Measurements from ENCODE around the gene DDX10.

The DDX10 gene

GRCh38 chr11:108881131-108881530, 216.3 kb downstream of the DDX10 start:
- no peak for DNase-seq

- no peak for DNase-seq
Observed at GRCh38 chr11:108882211-108882831, 217.5 kb downstream of the DDX10 start.

GRCh38 chr11:108886005-108886659, 221.3 kb downstream of the DDX10 start:
- DNase-seq, result no peak

GRCh38 chr11:108886660-108887009, 221.8 kb downstream of the DDX10 start:
- DNase-seq, result no peak

- no peak for DNase-seq
Observed at GRCh38 chr11:108887436-108888238, 222.8 kb downstream of the DDX10 start.

GRCh38 chr11:108890482-108891105, 225.7 kb downstream of the DDX10 start:
- peak; percentile 25 for DNase-seq

- DNase-seq, result no peak
Observed at GRCh38 chr11:108891143-108891542, 226.3 kb downstream of the DDX10 start.

GRCh38 chr11:108891909-108892511, 227.1 kb downstream of the DDX10 start:
- no peak for DNase-seq

- no peak for DNase-seq
Observed at GRCh38 chr11:108895579-108896480, 231.0 kb downstream of the DDX10 start.

- DNase-seq, result no peak
Observed at GRCh38 chr11:108897071-108897481, 232.2 kb downstream of the DDX10 start.

GRCh38 chr11:108897916-108898315, 233.0 kb downstream of the DDX10 start:
- no peak for DNase-seq

- no peak for DNase-seq
Observed at GRCh38 chr11:108901359-108901758, 236.5 kb downstream of the DDX10 start.

- no peak for DNase-seq
Observed at GRCh38 chr11:108902027-108902469, 237.2 kb downstream of the DDX10 start.

GRCh38 chr11:108904480-108904879, 239.6 kb downstream of the DDX10 start:
- DNase-seq, result no peak

- DNase-seq, result no peak
Observed at GRCh38 chr11:108906329-108906728, 241.5 kb downstream of the DDX10 start.

- no peak for DNase-seq
Observed at GRCh38 chr11:108906826-108907225, 242.0 kb downstream of the DDX10 start.

GRCh38 chr11:108909041-108909440, 244.2 kb downstream of the DDX10 start:
- no peak for DNase-seq

GRCh38 chr11:108909921-108910320, 245.1 kb downstream of the DDX10 start:
- no peak for DNase-seq

GRCh38 chr11:108912581-108912980, 247.7 kb downstream of the DDX10 start:
- DNase-seq, result no peak

GRCh38 chr11:108913204-108913603, 248.3 kb downstream of the DDX10 start:
- no peak for DNase-seq

GRCh38 chr11:108914211-108914610, 249.3 kb downstream of the DDX10 start:
- no peak for DNase-seq

GRCh38 chr11:108914981-108915380, 250.1 kb downstream of the DDX10 start:
- no peak for DNase-seq
